Stomach (tissue), 9 donors: ENCODE results near the gene DOK6. TPM values are rescaled to one million over a fixed set of nuclear protein-coding genes. Genes with fewer than 3 reads are reported as not detected.
A peak's percentile ranks its signal among the peaks of the same experiment; 100 is the strongest.

Source experiments
- DNase-seq, 2 donors: peaks; one replicate each; pipeline versions ENCODE4 v3.0.0 to v3.0.0-alpha.2; 2013 to 2019
- H3K27ac ChIP-seq, 5 donors: fragments of 200-600 bp in 4 of 5; sonication (generic) in 4 of 5; one replicate each; pipeline ENCODE4 v1.5.1; 2013 to 2019; ENCODE audit warnings: mild to moderate bottlenecking in 1 of 5, moderate library complexity in 1 of 5
- H3K27me3 ChIP-seq, 3 donors: fragments of 200-600 bp; sonication (generic); one replicate each; pipeline ENCODE4 v1.5.1; 2017 to 2019; ENCODE audit warnings: mixed run types in 1 of 3
- H3K36me3 ChIP-seq, 4 donors: fragments of 200-600 bp; sonication (generic); 1 replicate in 3 of 4; 2 replicates in 1 of 4; pipeline ENCODE4 v1.5.1; 2016 to 2019
- H3K4me1 ChIP-seq, 4 donors: fragments of 200-600 bp; sonication (generic); one replicate each; pipeline ENCODE4 v1.5.1; 2016 to 2019
- H3K4me3 ChIP-seq, 4 donors: fragments of 200-600 bp; sonication (generic) in 3 of 4; one replicate each; pipeline ENCODE4 v1.5.1; 2016 to 2019; ENCODE audit warnings: mild to moderate bottlenecking in 1 of 4
- H3K9me3 ChIP-seq, 4 donors: fragments of 200-600 bp; sonication (generic); one replicate each; pipeline ENCODE4 v1.5.1; 2016 to 2019
- CTCF ChIP-seq, 7 experiments: fragments of 450-650 bp in 4 of 7; fragments of 200-600 bp in 3 of 7; sonication (generic) in 3 of 7; IDR thresholded peaks; one replicate each; pipeline ENCODE4 v1.5.1; 2016 to 2019; ENCODE audit warnings: antibody characterized with exemption in 7 of 7, control low read depth in 2 of 7, mild to moderate bottlenecking in 1 of 7
- EP300 ChIP-seq: sonication (generic); formaldehyde crosslinking; IDR thresholded peaks from one replicate; pipeline ENCODE4 v1.6.1; 2017; ENCODE audit warnings: antibody characterized with exemption
- POLR2A ChIP-seq, 4 donors: fragments of 450-650 bp; IDR thresholded peaks; one replicate each; pipeline ENCODE4 v1.6.1; 2016; ENCODE audit warnings: antibody characterized with exemption in 4 of 4, control low read depth in 2 of 4, mild to moderate bottlenecking in 1 of 4, moderate library complexity in 1 of 4
- POLR2AphosphoS5 ChIP-seq, 3 donors: sonication (generic); formaldehyde crosslinking; IDR thresholded peaks; one replicate each; pipeline ENCODE4 v1.6.1; 2016; ENCODE audit warnings: antibody characterized with exemption in 3 of 3
- WGBS, 5 donors: extraction: QIAGEN DNeasy Blood & Tissue Kit in 3 of 5; methylation state at CpG; one replicate each; pipeline versions ENCODE4 v1.1.5 to v1.1.7; 2013 to 2018; 5-methylcytosine and 5-hydroxymethylcytosine counted together
- intact Hi-C: fragments of 100-400 bp; cut with DNase I; formaldehyde crosslinking; loops from one replicate; pipeline ENCODE4 v1.15.1; 2023; ENCODE audit warnings: low total_unique reads
- polyA plus RNA-seq, 3 donors: library from polyadenylated mRNA; stranded (reverse); fragments of 200-250 nt; gene quantifications; one replicate each; pipeline ENCODE4 v1.2.3, GENCODE V29; 2013
- total RNA-seq, 5 donors: library from RNA; depleted of rRNA; stranded (reverse); fragments of >200 nt; gene quantifications; one replicate each; pipeline versions ENCODE4 v1.1.0 to v1.2.3, GENCODE V29; 2014 to 2016
- donor health status: healthy with polysubstance abuse.
- donor health status: Bipolar disorder and iron deficiency.
- donor health status: healthy.

The DOK6 gene
- total and polyA plus RNA-seq, 8 donors, result 0.18 to 10.1 (median 1.7) TPM; not detected in 1

- Histone ChIP-seq H3K4me3 (no peak overlapping the region), H3K36me3 (no peaks in the 10 kb centered on the region), H3K27me3 (no peaks in the 10 kb centered on the region), H3K9me3 (no peaks in the 10 kb centered on the region), H3K4me1 (no peaks in the 10 kb centered on the region), H3K27ac (no peak overlapping the region)
- no peak for DNase-seq
- TF ChIP-seq EP300, result no peak
- TF ChIP-seq CTCF (IDR thresholded peaks at IDR 0.05), result no peak
- WGBS, 5 donors, result 77 to 100% (median 81%) methylated on average over 2 of the region's 2 CpGs
- intact Hi-C loops, result no loop called here
These were observed 493.8 kb downstream of the DOK6 start for GRCh38 chr18:69894467-69894866.

- Histone ChIP-seq H3K27ac (no peak overlapping the region), H3K4me1 (no peaks in the 10 kb centered on the region), H3K9me3 (no peaks in the 10 kb centered on the region), H3K36me3 (no peaks in the 10 kb centered on the region), H3K27me3 (no peaks in the 10 kb centered on the region), H3K4me3 (no peak overlapping the region)
- TF ChIP-seq EP300, result no peak
- no peak for TF ChIP-seq POLR2A (IDR thresholded peaks at IDR 0.05)
- no peak for TF ChIP-seq CTCF (IDR thresholded peaks at IDR 0.05)
- TF ChIP-seq POLR2AphosphoS5 (IDR thresholded peaks at IDR 0.05), result no peak
- no peak for DNase-seq
- WGBS, 5 donors, result 81 to 87% (median 86%) methylated on average over 19 of the region's 19 CpGs
- intact Hi-C loops, result no loop called here
These were observed 494.7 kb downstream of the DOK6 start for GRCh38 chr18:69895066-69896047.

- no peak overlapping the region for H3K4me3 ChIP-seq
- H3K27me3 ChIP-seq, result no peaks in the 10 kb centered on the region
- H3K9me3 ChIP-seq, result no peaks in the 10 kb centered on the region
- intact Hi-C loops, result no loop called here
- H3K36me3 ChIP-seq, result no peaks in the 10 kb centered on the region
- no peak for TF ChIP-seq POLR2AphosphoS5 (IDR thresholded peaks at IDR 0.05)
- TF ChIP-seq CTCF (IDR thresholded peaks at IDR 0.05), result no peak
- TF ChIP-seq EP300, result no peak
- TF ChIP-seq POLR2A (IDR thresholded peaks at IDR 0.05), result no peak
- H3K4me1 ChIP-seq, result no peaks in the 10 kb centered on the region
- 77 to 84% (median 79%) methylated on average over 7 of the region's 7 CpGs for WGBS, 5 donors
- peak in 1 of 2 donors; percentile 29 for DNase-seq
- no peak overlapping the region for H3K27ac ChIP-seq
These were observed 496.9 kb downstream of the DOK6 start for GRCh38 chr18:69897397-69898108.

- Histone ChIP-seq H3K27ac (no peak overlapping the region), H3K27me3 (no peaks in the 10 kb centered on the region), H3K36me3 (no peaks in the 10 kb centered on the region), H3K4me1 (no peaks in the 10 kb centered on the region), H3K4me3 (no peak overlapping the region), H3K9me3 (no peaks in the 10 kb centered on the region)
- intact Hi-C loops, result no loop called here
- WGBS, 5 donors, result 57 to 66% (median 63%) methylated on average over 11 of the region's 11 CpGs
- no peak for DNase-seq
- TF ChIP-seq EP300 (no peak), POLR2AphosphoS5 (IDR thresholded peaks at IDR 0.05) (no peak), POLR2A (IDR thresholded peaks at IDR 0.05) (no peak), CTCF (IDR thresholded peaks at IDR 0.05) (no peak)
These were observed 497.7 kb downstream of the DOK6 start for GRCh38 chr18:69898241-69898861.
